SK-N-SH (cell line): Measurements from ENCODE around the gene NR2C2AP. TPM values are rescaled to one million over a fixed set of nuclear protein-coding genes. Genes with fewer than 3 reads are reported as not detected.

Source experiments
- CTCF ChIA-PET: fragments of 300-600, 350-600 bp; formaldehyde crosslinking; extraction: SDS; loops from one replicate; lab custom pipeline; 2021; lab: Yijun Ruan, JAX
- POLR2A ChIA-PET: fragments of 350-600 bp; sonication (Branson Sonifier 250); formaldehyde crosslinking; extraction: SDS; loops from one replicate; lab custom pipeline; 2020; ENCODE audit warnings: antibody characterized with exemption, inconsistent platforms; lab: Yijun Ruan, JAX
- DNase-seq: peaks from one replicate; pipeline ENCODE4 v3.0.0; 2012
- H2AFZ ChIP-seq: fragments of 200-600 bp; sonication (generic); 2 replicates; pipeline ENCODE4 v1.8.1; 2016; ENCODE audit warnings: antibody characterized with exemption, mild to moderate bottlenecking, low read depth
- H3F3A ChIP-seq: fragments of 200-600 bp; sonication (generic); replicated peaks from 2 replicates; pipeline ENCODE3; 2016; ENCODE audit warnings: antibody characterized with exemption, mild to moderate bottlenecking; ENCODE audit not compliant: insufficient read depth
- H3K27ac ChIP-seq, 2 experiments: fragments of 200-500 bp in 1 of 2; fragments of 200-600 bp in 1 of 2; sonication (Bioruptor generic) in 1 of 2; sonication (generic), shearing (Covaris generic) in 1 of 2; 2 replicates each; pipeline versions ENCODE4 v1.5.1 to v1.6.1; 2014 to 2016; ENCODE audit warnings: low read depth in 2 of 2, inconsistent platforms in 1 of 2, low read length in 1 of 2, mild to moderate bottlenecking in 1 of 2, mixed read lengths in 1 of 2
- H3K27me3 ChIP-seq: fragments of 200-600 bp; sonication (generic), shearing (Covaris generic); 2 replicates; pipeline ENCODE4 v1.6.1; 2016; ENCODE audit warnings: mixed run types; ENCODE audit not compliant: insufficient read depth
- H3K36me3 ChIP-seq, 2 experiments: fragments of 200-500 bp in 1 of 2; fragments of 200-600 bp in 1 of 2; sonication (Bioruptor generic) in 1 of 2; sonication (generic) in 1 of 2; replicated peaks in 1 of 2; 2 replicates each; pipeline versions ENCODE3 to v1.5.1; 2014 to 2016; ENCODE audit warnings: low read length in 1 of 2, mild to moderate bottlenecking in 1 of 2; ENCODE audit not compliant: insufficient read depth in 2 of 2, control insufficient read depth in 1 of 2
- H3K4me1 ChIP-seq, 2 experiments: fragments of 200-500 bp in 1 of 2; fragments of 200-600 bp in 1 of 2; sonication (Bioruptor generic) in 1 of 2; sonication (generic), shearing (Covaris generic) in 1 of 2; 2 replicates each; pipeline versions ENCODE4 v1.5.1 to v1.6.1; 2014 to 2016; ENCODE audit warnings: low read depth in 1 of 2, low read length in 1 of 2, mixed run types in 1 of 2; ENCODE audit not compliant: insufficient read depth in 2 of 2, control insufficient read depth in 1 of 2
- H3K4me2 ChIP-seq: fragments of 200-600 bp; sonication (generic), shearing (Covaris generic); 2 replicates; pipeline ENCODE4 v1.6.1; 2017; ENCODE audit warnings: mixed run types
- H3K4me3 ChIP-seq, 2 experiments: fragments of 200-500 bp in 1 of 2; fragments of 200-600 bp in 1 of 2; sonication (Bioruptor generic) in 1 of 2; sonication (generic), shearing (Covaris generic) in 1 of 2; 2 replicates each; pipeline versions ENCODE4 v1.5.1 to v1.8.1; 2014 to 2016; ENCODE audit warnings: low read depth in 2 of 2, inconsistent platforms in 1 of 2, low read length in 1 of 2, mild to moderate bottlenecking in 1 of 2, mixed read lengths in 1 of 2, moderate library complexity in 1 of 2
- H3K79me2 ChIP-seq: fragments of 200-600 bp; sonication (generic); 2 replicates; pipeline ENCODE4 v1.8.1; 2017; ENCODE audit warnings: mild to moderate bottlenecking; ENCODE audit not compliant: insufficient read depth
- H3K9ac ChIP-seq: fragments of 200-600 bp; sonication (generic); 2 replicates; pipeline ENCODE4 v1.6.1; 2017; ENCODE audit warnings: mixed run types
- H3K9me2 ChIP-seq: fragments of 200-600 bp; sonication (generic); 2 replicates; pipeline ENCODE4 v1.6.1; 2017; ENCODE audit warnings: mixed run types
- H3K9me3 ChIP-seq: fragments of 200-600 bp; sonication (generic); 2 replicates; pipeline ENCODE4 v1.6.1; 2017; ENCODE audit warnings: mixed run types, mild to moderate bottlenecking, moderate library complexity
- H4K20me1 ChIP-seq: fragments of 200-600 bp; sonication (generic); 2 replicates; pipeline ENCODE4 v1.6.1; 2017; ENCODE audit warnings: mild to moderate bottlenecking, mixed run types; ENCODE audit not compliant: insufficient read depth
- CHD2 ChIP-seq: fragments of 150-350 bp; IDR thresholded peaks from 2 replicates; pipeline ENCODE4 v1.6.1; 2018; ENCODE audit warnings: low read length; ENCODE audit not compliant: partially characterized antibody
- CTCF ChIP-seq: fragments of 200-600 bp; sonication (generic); IDR thresholded peaks from 2 replicates; pipeline ENCODE4 v1.6.1; 2017; ENCODE audit warnings: antibody characterized with exemption, mild to moderate bottlenecking, moderate library complexity
- FOXJ3 ChIP-seq: sonication (generic); formaldehyde crosslinking; IDR thresholded peaks from 2 replicates; pipeline ENCODE4 v1.5.1; 2020; ENCODE audit warnings: mild to moderate bottlenecking, missing genetic modification reagents
- MEF2A ChIP-seq: IDR thresholded peaks from 2 replicates; pipeline ENCODE4 v1.4.0; 2012; ENCODE audit warnings: low read depth, borderline replicate concordance
- MXI1 ChIP-seq: IDR thresholded peaks from 2 replicates; pipeline ENCODE4 v1.6.1; 2012; ENCODE audit warnings: mild to moderate bottlenecking, low read depth, low read length, improper control_type of control experiment
- PBX3 ChIP-seq: IDR thresholded peaks from 2 replicates; pipeline ENCODE4; 2012
- POLR2AphosphoS5 ChIP-seq: IDR thresholded peaks from 2 replicates; pipeline ENCODE4 v1.6.1; 2012; ENCODE audit warnings: low read depth, low read length
- RCOR1 ChIP-seq: fragments of 150-350 bp; IDR thresholded peaks from 2 replicates; pipeline ENCODE4 v1.6.1; 2017; ENCODE audit warnings: antibody characterized with exemption, low read length
- SIN3A ChIP-seq: IDR thresholded peaks from 2 replicates; pipeline ENCODE4 v1.6.1; 2012; ENCODE audit warnings: low read depth, mild to moderate bottlenecking, low read length, moderate library complexity, borderline replicate concordance
- WGBS: methylation state at CpG from one replicate; pipeline ENCODE4 v1.1.6; 2017; ENCODE audit warnings: low lambda C conversion rate; 5-methylcytosine and 5-hydroxymethylcytosine counted together
- polyA plus RNA-seq, 3 experiments: library from polyadenylated mRNA; depleted of rRNA; stranded (reverse); fragments of >200 nt; gene quantifications; 2 replicates each; pipeline ENCODE4 v1.2.3, GENCODE V29; 2012
- TF ChIP-seq, protein P1 (sequence below): fragments of 150-350 bp; IDR thresholded peaks from 2 replicates; pipeline ENCODE4 v1.6.1; 2016; ENCODE audit warnings: mild to moderate bottlenecking, low read depth, low read length
- TF ChIP-seq, protein P2 (sequence below): IDR thresholded peaks from 2 replicates; pipeline ENCODE4 v1.4.0; 2012; ENCODE audit warnings: low read depth, borderline replicate concordance

Gene NR2C2AP
- polyA plus RNA-seq, 1 of the 3 experiments (the other 2 are of a cell fraction) = 21.9 TPM

GRCh38 chr19:19181488-19181998 lies 21.7 kb downstream of the NR2C2AP start:
- peaks cover 8% of the 10 kb centered on the region; the same call in 1 of the 2 replicates for H3K79me2 ChIP-seq
- no peaks in the 10 kb centered on the region for H3K9me3 ChIP-seq
- no peak overlapping the region for H3K4me2 ChIP-seq
- peaks cover 0 to 11% of the 10 kb centered on the region in 2 experiments for H3K36me3 ChIP-seq
- H2AFZ ChIP-seq = no peak overlapping the region
- H4K20me1 ChIP-seq = no peaks in the 10 kb centered on the region
- DNase-seq = no peak
- TF ChIP-seq RCOR1 (no peak), CHD2 (no peak), MXI1 (no peak)
- TF ChIP-seq, protein P1, sequence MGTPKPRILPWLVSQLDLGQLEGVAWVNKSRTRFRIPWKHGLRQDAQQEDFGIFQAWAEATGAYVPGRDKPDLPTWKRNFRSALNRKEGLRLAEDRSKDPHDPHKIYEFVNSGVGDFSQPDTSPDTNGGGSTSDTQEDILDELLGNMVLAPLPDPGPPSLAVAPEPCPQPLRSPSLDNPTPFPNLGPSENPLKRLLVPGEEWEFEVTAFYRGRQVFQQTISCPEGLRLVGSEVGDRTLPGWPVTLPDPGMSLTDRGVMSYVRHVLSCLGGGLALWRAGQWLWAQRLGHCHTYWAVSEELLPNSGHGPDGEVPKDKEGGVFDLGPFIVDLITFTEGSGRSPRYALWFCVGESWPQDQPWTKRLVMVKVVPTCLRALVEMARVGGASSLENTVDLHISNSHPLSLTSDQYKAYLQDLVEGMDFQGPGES = no peak
- TF ChIP-seq, all 33 proteins: peak for 0
- H3K4me1 ChIP-seq = no peaks in the 10 kb centered on the region
- H3F3A ChIP-seq = no peaks in the 10 kb centered on the region
- no peak overlapping the region for H3K27ac ChIP-seq
- no peaks in the 10 kb centered on the region for H3K9me2 ChIP-seq
- H3K9ac ChIP-seq = no peak overlapping the region
- H3K4me3 ChIP-seq = no peak overlapping the region
- no peaks in the 10 kb centered on the region for H3K27me3 ChIP-seq
- 90% methylated on average over 9 of the region's 9 CpGs for WGBS
- CTCF ChIA-PET = no interaction called here
- POLR2A ChIA-PET = no interaction called here

GRCh38 chr19:19179548-19180441 lies 23.4 kb downstream of the NR2C2AP start:
- TF ChIP-seq SIN3A (no peak), FOXJ3 (CRISPR knock-in tag) (no peak), PBX3 (no peak), CTCF (no peak), POLR2AphosphoS5 (no peak), MEF2A (no peak)
- TF ChIP-seq, protein P2, sequence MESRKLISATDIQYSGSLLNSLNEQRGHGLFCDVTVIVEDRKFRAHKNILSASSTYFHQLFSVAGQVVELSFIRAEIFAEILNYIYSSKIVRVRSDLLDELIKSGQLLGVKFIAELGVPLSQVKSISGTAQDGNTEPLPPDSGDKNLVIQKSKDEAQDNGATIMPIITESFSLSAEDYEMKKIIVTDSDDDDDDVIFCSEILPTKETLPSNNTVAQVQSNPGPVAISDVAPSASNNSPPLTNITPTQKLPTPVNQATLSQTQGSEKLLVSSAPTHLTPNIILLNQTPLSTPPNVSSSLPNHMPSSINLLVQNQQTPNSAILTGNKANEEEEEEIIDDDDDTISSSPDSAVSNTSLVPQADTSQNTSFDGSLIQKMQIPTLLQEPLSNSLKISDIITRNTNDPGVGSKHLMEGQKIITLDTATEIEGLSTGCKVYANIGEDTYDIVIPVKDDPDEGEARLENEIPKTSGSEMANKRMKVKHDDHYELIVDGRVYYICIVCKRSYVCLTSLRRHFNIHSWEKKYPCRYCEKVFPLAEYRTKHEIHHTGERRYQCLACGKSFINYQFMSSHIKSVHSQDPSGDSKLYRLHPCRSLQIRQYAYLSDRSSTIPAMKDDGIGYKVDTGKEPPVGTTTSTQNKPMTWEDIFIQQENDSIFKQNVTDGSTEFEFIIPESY = no peak
- TF ChIP-seq, all 33 proteins: peak for 0
- Histone ChIP-seq H3K9me3 (no peaks in the 10 kb centered on the region), H3K79me2 (0 out of 2 replicates have a peak, but pooled peaks cover 1% of the 10 kb centered on the region), H3K9me2 (no peaks in the 10 kb centered on the region), H3K4me3 (no peak overlapping the region), H2AFZ (no peak overlapping the region), H3K27ac (no peak overlapping the region), H3K4me2 (no peak overlapping the region), H3K4me1 (no peaks in the 10 kb centered on the region), H3F3A (no peaks in the 10 kb centered on the region), H4K20me1 (no peaks in the 10 kb centered on the region), H3K9ac (no peak overlapping the region), H3K27me3 (no peaks in the 10 kb centered on the region), H3K36me3 (peaks cover 0 to 11% of the 10 kb centered on the region in 2 experiments)
- WGBS = 93% methylated on average over 15 of the region's 17 CpGs
- ChIA-PET POLR2A (no interaction called here), CTCF (no interaction called here)
- no peak for DNase-seq
